A549 (cell line): ENCODE results near the gene CFAP73. TPM values are rescaled to one million over a fixed set of nuclear protein-coding genes. Genes with fewer than 3 reads are reported as not detected.

Source experiments
- ATAC-seq, 2 experiments: fragments of 200-7000 bp in 1 of 2; fragments of >200 bp in 1 of 2; cut with Nextera tagmentation in 1 of 2; cut with Tn5 transposase in 1 of 2; 3 replicates each; pipeline versions ENCODE4 v1.8.0 to v1.9.1; 2018 to 2020; ENCODE audit warnings: mild to moderate bottlenecking in 1 of 2, moderate library complexity in 1 of 2
- CTCF ChIA-PET: fragments of 300-600 bp; sonication (Branson Sonifier 250); formaldehyde crosslinking; extraction: SDS; loops from one replicate; lab custom pipeline; 2021; ENCODE audit warnings: antibody characterized with exemption, inconsistent platforms; lab: Yijun Ruan, JAX
- POLR2A ChIA-PET: fragments of 350-600 bp; formaldehyde crosslinking; extraction: SDS; loops from one replicate; lab custom pipeline; 2021; ENCODE audit warnings: antibody characterized with exemption, inconsistent platforms; lab: Yijun Ruan, JAX
- DNase-seq, 2 experiments: peaks; one replicate each; pipeline versions ENCODE4 v3.0.0 to v3.0.0-alpha.2; 2011 to 2016; ENCODE audit warnings: low read depth in 1 of 2, low spot score in 1 of 2
- FAIRE-seq: peaks from 2 replicates; lab custom pipeline; 2011; peaks lifted over from hg19 to GRCh38; lab: Jason Lieb, UNC
- H3K27ac ChIP-seq, 2 experiments: fragments of >200 bp; sonication (Bioruptor Twin); formaldehyde crosslinking; 3 replicates each; pipeline ENCODE4 v1.5.1; 2016 to 2017
- H3K4me1 ChIP-seq: fragments of >200 bp; sonication (Bioruptor Twin); formaldehyde crosslinking; 3 replicates; pipeline ENCODE4 v1.6.1; 2016
- H3K4me2 ChIP-seq: fragments of >200 bp; sonication (Bioruptor Twin); formaldehyde crosslinking; 3 replicates; pipeline ENCODE4 v1.6.1; 2016
- H3K4me3 ChIP-seq: fragments of >200 bp; sonication (Bioruptor Twin); formaldehyde crosslinking; 3 replicates; pipeline ENCODE4 v1.5.1; 2016
- H3K9me3 ChIP-seq: fragments of >200 bp; sonication (Bioruptor Twin); formaldehyde crosslinking; 3 replicates; pipeline ENCODE4 v1.6.1; 2016
- ATOH8 ChIP-seq: fragments of 250-450 bp; sonication (Bioruptor Pico); IDR thresholded peaks from 2 replicates; pipeline ENCODE4 v1.5.0; 2020; ENCODE audit warnings: low read depth, mild to moderate bottlenecking, moderate library complexity
- BCL3 ChIP-seq: fragments of >200 bp; sonication (Bioruptor Twin); formaldehyde crosslinking; IDR thresholded peaks from 3 replicates; pipeline ENCODE4 v1.6.1; 2016
- CBX8 ChIP-seq: fragments of 200-600 bp; sonication (generic); IDR thresholded peaks from 2 replicates; pipeline ENCODE4 v1.6.1; 2016
- CEBPB ChIP-seq, 2 experiments: fragments of >200 bp in 1 of 2; sonication (Bioruptor Twin) in 1 of 2; formaldehyde crosslinking in 1 of 2; IDR thresholded peaks; 2 replicates each; pipeline ENCODE4 v1.6.1; 2012 to 2016
- CHD4 ChIP-seq: fragments of 200-600 bp; sonication (generic); IDR thresholded peaks from 2 replicates; pipeline ENCODE4 v1.6.1; 2016; ENCODE audit warnings: antibody characterized with exemption, mild to moderate bottlenecking, borderline replicate concordance
- E2F6 ChIP-seq: IDR thresholded peaks from 2 replicates; pipeline ENCODE4 v1.6.1; 2012; ENCODE audit warnings: low read depth, borderline replicate concordance
- EHMT2 ChIP-seq: fragments of 200-600 bp; sonication (generic); IDR thresholded peaks from 2 replicates; pipeline ENCODE4 v1.6.1; 2016; ENCODE audit warnings: antibody characterized with exemption, low read depth, mild to moderate bottlenecking, moderate library complexity
- FOSB ChIP-seq: fragments of 250-450 bp; sonication (Bioruptor Pico); IDR thresholded peaks from 2 replicates; pipeline ENCODE4 v1.5.0; 2020; ENCODE audit warnings: mild to moderate bottlenecking, moderate library complexity
- FOSL2 ChIP-seq, 2 experiments: fragments of 450-650 bp in 1 of 2; fragments of >200 bp in 1 of 2; sonication (Bioruptor Twin) in 1 of 2; formaldehyde crosslinking; IDR thresholded peaks; 2 replicates each; pipeline versions ENCODE4 v1.5.0 to v1.6.1; 2016 to 2020; ENCODE audit warnings: mild to moderate bottlenecking in 1 of 2, moderate library complexity in 1 of 2
- FOXS1 ChIP-seq: fragments of 250-450 bp; sonication (Bioruptor Pico); IDR thresholded peaks from 2 replicates; pipeline ENCODE4 v1.5.0; 2020; ENCODE audit warnings: mild to moderate bottlenecking, moderate library complexity
- HDAC2 ChIP-seq: fragments of 200-600 bp; sonication (generic); IDR thresholded peaks from 2 replicates; pipeline ENCODE4 v1.6.1; 2016
- HES2 ChIP-seq: fragments of >200 bp; sonication (Bioruptor Twin); formaldehyde crosslinking; IDR thresholded peaks from 2 replicates; pipeline ENCODE4 v1.6.1; 2016
- HEYL ChIP-seq: fragments of 250-450 bp; sonication (Bioruptor Pico); IDR thresholded peaks from 2 replicates; pipeline ENCODE4 v1.8.0; 2021; ENCODE audit warnings: mild to moderate bottlenecking, moderate library complexity
- HMGXB4 ChIP-seq: fragments of 250-450 bp; sonication (Bioruptor Pico); IDR thresholded peaks from 2 replicates; pipeline ENCODE4 v1.5.0; 2021; ENCODE audit warnings: mild to moderate bottlenecking, moderate library complexity, borderline replicate concordance
- HOXA7 ChIP-seq: fragments of 250-450 bp; sonication (Bioruptor Pico); IDR thresholded peaks from 2 replicates; pipeline ENCODE4 v1.5.0; 2020; ENCODE audit warnings: mild to moderate bottlenecking, moderate library complexity
- HOXB13 ChIP-seq: fragments of 250-450 bp; sonication (Bioruptor Pico); IDR thresholded peaks from 2 replicates; pipeline ENCODE4 v1.5.0; 2020; ENCODE audit warnings: low read depth, mild to moderate bottlenecking, moderate library complexity
- HOXB5 ChIP-seq: fragments of 250-450 bp; sonication (Bioruptor Pico); IDR thresholded peaks from 2 replicates; pipeline ENCODE4 v1.5.0; 2020; ENCODE audit warnings: mild to moderate bottlenecking, moderate library complexity
- JUN ChIP-seq, 2 experiments: fragments of >200 bp; sonication (Bioruptor Twin); formaldehyde crosslinking; IDR thresholded peaks; 2 replicates in 1 of 2; 3 replicates in 1 of 2; pipeline ENCODE4 v1.6.1; 2016 to 2017
- MAFK ChIP-seq: fragments of 450-650 bp; IDR thresholded peaks from 2 replicates; pipeline ENCODE4 v1.6.1; 2014; ENCODE audit not compliant: partially characterized antibody
- MAX ChIP-seq: IDR thresholded peaks from 2 replicates; pipeline ENCODE4 v1.6.1; 2012
- NR3C1 ChIP-seq: fragments of >200 bp; sonication (Bioruptor Twin); formaldehyde crosslinking; IDR thresholded peaks from 3 replicates; pipeline ENCODE4 v1.6.1; 2017
- PBX3 ChIP-seq: IDR thresholded peaks from 2 replicates; pipeline ENCODE4 v1.6.1; 2012
- PHF8 ChIP-seq: fragments of 200-600 bp; sonication (generic); IDR thresholded peaks from 2 replicates; pipeline ENCODE4 v1.6.1; 2016; ENCODE audit warnings: low read depth, mild to moderate bottlenecking, antibody characterized with exemption, moderate library complexity, borderline replicate concordance
- POLR2A ChIP-seq: IDR thresholded peaks from 2 replicates; pipeline ENCODE4 v1.6.1; 2012; ENCODE audit warnings: mild to moderate bottlenecking, low read length
- POLR2AphosphoS2 ChIP-seq: conservative IDR thresholded peaks from 2 replicates; pipeline ENCODE4 v1.6.1; 2012; ENCODE audit warnings: low read length, improper control_type of control experiment, inconsistent platforms
- RCOR1 ChIP-seq: fragments of 150-350 bp; IDR thresholded peaks from 2 replicates; pipeline ENCODE4 v1.6.1; 2014; ENCODE audit warnings: antibody characterized with exemption, low read length, low read depth
- RFX5 ChIP-seq: fragments of 450-650 bp; IDR thresholded peaks from 2 replicates; pipeline ENCODE4 v1.7.1; 2014; ENCODE audit warnings: antibody characterized with exemption, mild to moderate bottlenecking, moderate library complexity
- RNF2 ChIP-seq: fragments of 200-600 bp; sonication (generic); IDR thresholded peaks from 2 replicates; pipeline ENCODE4 v1.6.1; 2016; ENCODE audit warnings: low read depth, mild to moderate bottlenecking, antibody characterized with exemption, moderate library complexity, borderline replicate concordance
- SMC3 ChIP-seq: fragments of >200 bp; sonication (Bioruptor Twin); formaldehyde crosslinking; IDR thresholded peaks from 3 replicates; pipeline ENCODE4 v1.6.1; 2018; ENCODE audit warnings: inconsistent platforms
- TFCP2L1 ChIP-seq: fragments of 250-450 bp; sonication (Bioruptor Pico); IDR thresholded peaks from 2 replicates; pipeline ENCODE4 v1.5.0; 2021; ENCODE audit warnings: mild to moderate bottlenecking
- TP53 ChIP-seq: fragments of 250-450 bp; sonication (Bioruptor Pico); IDR thresholded peaks from 2 replicates; pipeline ENCODE4 v1.5.0; 2021; ENCODE audit warnings: mild to moderate bottlenecking, moderate library complexity
- USF2 ChIP-seq: fragments of 450-650 bp; IDR thresholded peaks from 2 replicates; pipeline ENCODE4 v1.6.1; 2014; ENCODE audit warnings: antibody characterized with exemption
- ZNF302 ChIP-seq: fragments of 250-450 bp; sonication (Bioruptor Pico); IDR thresholded peaks from 2 replicates; pipeline ENCODE4 v1.9.0; 2021; ENCODE audit warnings: inconsistent platforms, mild to moderate bottlenecking, moderate library complexity
- ZSCAN20 ChIP-seq: fragments of 250-450 bp; sonication (Bioruptor Pico); IDR thresholded peaks from 2 replicates; pipeline ENCODE4 v1.8.0; 2022; ENCODE audit warnings: mild to moderate bottlenecking, moderate library complexity
- WGBS: methylation state at CpG from one replicate; pipeline ENCODE4 v1.1.6; 2017; ENCODE audit errors: missing lambda C conversion rate; 5-methylcytosine and 5-hydroxymethylcytosine counted together
- polyA plus RNA-seq, 4 experiments: library from polyadenylated mRNA; depleted of rRNA in 3 of 4; stranded (reverse); fragments of >200 nt; fragmentation: RNase III in 1 of 4; extraction: RNeasy Plus Mini Kit Qiagen cat#74134 plus additional on column Dnase treatment in 1 of 4; gene quantifications; 2 replicates in 3 of 4; 3 replicates in 1 of 4; pipeline ENCODE4 v1.2.3, GENCODE V29; 2011 to 2017

The CFAP73 gene
- polyA plus RNA-seq, 2 of the 4 experiments (the other 2 are of a cell fraction), result 0.05 TPM; not detected in 1

GRCh38 chr12:113152835-113153814, 3.6 kb downstream of the CFAP73 start:
- H3K4me2 ChIP-seq, result peak overlapping the region; percentile 93
- H3K9me3 ChIP-seq, result no peaks in the 10 kb centered on the region
- no peak for FAIRE-seq
- WGBS, result 14% methylated on average over 52 of the region's 70 CpGs
- peak; percentile 90 to 92 for DNase-seq
- H3K27ac ChIP-seq, result peak overlapping the region in 1 of 2 experiments; percentile 69; a peak in 2 of 6 replicates
- CTCF ChIA-PET, result interaction anchor here (0.6 to 11.0 kb wide), 33 partner anchors 8 to 161 kb away, joined by 3 to 142 read pairs (median 5); partner anchors contain the start of gene DTX1
- H3K4me3 ChIP-seq, result peak overlapping the region; percentile 43
- POLR2A ChIA-PET, result interaction anchor here (0.7 to 1.0 kb wide), 4 partner anchors 8 to 160 kb away, joined by 3 to 4 read pairs (median 4); partner anchors contain the start of genes DDX54 and RITA1
- peaks cover 6% of the 10 kb centered on the region; the same call in 1 of the 3 replicates for H3K4me1 ChIP-seq
- ATAC-seq, result peak; percentile 83 to 92
- no peak for TF ChIP-seq HOXB13 (CRISPR knock-in tag)
- TF ChIP-seq EHMT2, result no peak
- no peak for TF ChIP-seq CBX8
- TF ChIP-seq SMC3, result peak; percentile 82
- no peak for TF ChIP-seq HES2
- no peak for TF ChIP-seq HOXB5 (CRISPR knock-in tag)
- TF ChIP-seq CEBPB (IDR thresholded peaks at IDR 0.05), result no peak
- TF ChIP-seq ZSCAN20, result no peak
- TF ChIP-seq PHF8, result no peak
- no peak for TF ChIP-seq USF2
- no peak for TF ChIP-seq HOXA7 (CRISPR knock-in tag)
- TF ChIP-seq NR3C1, result no peak
- TF ChIP-seq HMGXB4 (CRISPR knock-in tag), result no peak
- no peak for TF ChIP-seq POLR2A
- no peak for TF ChIP-seq ATOH8 (CRISPR knock-in tag)
- no peak for TF ChIP-seq ZNF302 (CRISPR knock-in tag)
- TF ChIP-seq RCOR1, result no peak
- no peak for TF ChIP-seq FOXS1 (CRISPR knock-in tag)
- TF ChIP-seq RNF2, result peak; percentile 69; the same call in 1 of the 2 replicates
- TF ChIP-seq BCL3, result no peak
- no peak for TF ChIP-seq RFX5
- no peak for TF ChIP-seq PBX3
- TF ChIP-seq MAX, result peak; percentile 87
- TF ChIP-seq TP53 (CRISPR knock-in tag), result no peak
- no peak for TF ChIP-seq FOSL2 (IDR thresholded peaks at IDR 0.05)
- TF ChIP-seq FOSL2 (CRISPR knock-in tag; IDR thresholded peaks at IDR 0.05), result no peak
- TF ChIP-seq POLR2AphosphoS2, result no peak
- no peak for TF ChIP-seq FOSB (CRISPR knock-in tag)
- TF ChIP-seq E2F6, result peak; percentile 83
- TF ChIP-seq HDAC2, result peak; percentile 90
- TF ChIP-seq CHD4, result no peak
- TF ChIP-seq TFCP2L1, result no peak
- TF ChIP-seq HEYL, result no peak
- no peak for TF ChIP-seq JUN (IDR thresholded peaks at IDR 0.05)
- no peak for TF ChIP-seq MAFK
